GM12864 (cell line): ENCODE results near the gene FLT3LG.
A peak's percentile ranks its signal among the peaks of the same experiment; 100 is the strongest.

ENCODE experiments used
- DNase-seq: peaks from one replicate; pipeline ENCODE4 v3.0.0-alpha.2; 2011; ENCODE audit warnings: low read depth
- H3K4me3 ChIP-seq: 2 replicates; pipeline ENCODE4 v1.5.1; 2011; ENCODE audit warnings: mild to moderate bottlenecking, low read depth, low read length, control low read depth
- TF ChIP-seq, protein P1 (sequence below): IDR thresholded peaks from 2 replicates; pipeline ENCODE4 v1.5.1; 2011; ENCODE audit warnings: low read depth, mild to moderate bottlenecking, moderate library complexity, low read length, control low read depth, inconsistent platforms; ENCODE audit errors: missing control alignments

Gene FLT3LG

DNA sequence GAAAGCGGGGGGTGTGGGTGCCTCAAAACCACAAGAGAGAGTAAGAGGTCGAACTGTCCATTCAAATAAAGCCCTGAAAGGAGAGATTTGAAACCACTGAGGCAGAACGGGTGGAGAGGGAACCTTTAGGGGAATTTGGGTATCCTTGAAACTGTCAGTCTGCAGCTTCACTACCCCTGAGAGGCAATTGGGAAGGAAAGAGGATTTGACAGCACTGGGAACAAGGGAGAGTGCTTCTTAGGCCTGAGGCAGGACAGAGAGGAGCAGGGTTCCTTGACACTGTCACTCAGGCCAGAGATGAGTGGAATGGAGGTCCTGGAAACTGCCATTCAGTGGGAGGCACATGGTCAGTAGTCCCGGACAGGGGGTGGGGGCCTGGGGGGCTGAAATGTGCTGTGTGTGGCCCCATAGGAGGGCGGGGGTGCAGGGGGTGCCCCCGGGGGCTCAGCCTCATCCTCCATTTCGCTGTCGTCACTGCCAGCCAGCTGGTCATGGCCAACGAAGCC is 43.8 kb upstream of the FLT3LG start:
- DNase-seq = no peak
- TF ChIP-seq, protein P1, sequence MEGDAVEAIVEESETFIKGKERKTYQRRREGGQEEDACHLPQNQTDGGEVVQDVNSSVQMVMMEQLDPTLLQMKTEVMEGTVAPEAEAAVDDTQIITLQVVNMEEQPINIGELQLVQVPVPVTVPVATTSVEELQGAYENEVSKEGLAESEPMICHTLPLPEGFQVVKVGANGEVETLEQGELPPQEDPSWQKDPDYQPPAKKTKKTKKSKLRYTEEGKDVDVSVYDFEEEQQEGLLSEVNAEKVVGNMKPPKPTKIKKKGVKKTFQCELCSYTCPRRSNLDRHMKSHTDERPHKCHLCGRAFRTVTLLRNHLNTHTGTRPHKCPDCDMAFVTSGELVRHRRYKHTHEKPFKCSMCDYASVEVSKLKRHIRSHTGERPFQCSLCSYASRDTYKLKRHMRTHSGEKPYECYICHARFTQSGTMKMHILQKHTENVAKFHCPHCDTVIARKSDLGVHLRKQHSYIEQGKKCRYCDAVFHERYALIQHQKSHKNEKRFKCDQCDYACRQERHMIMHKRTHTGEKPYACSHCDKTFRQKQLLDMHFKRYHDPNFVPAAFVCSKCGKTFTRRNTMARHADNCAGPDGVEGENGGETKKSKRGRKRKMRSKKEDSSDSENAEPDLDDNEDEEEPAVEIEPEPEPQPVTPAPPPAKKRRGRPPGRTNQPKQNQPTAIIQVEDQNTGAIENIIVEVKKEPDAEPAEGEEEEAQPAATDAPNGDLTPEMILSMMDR = no peak
- H3K4me3 ChIP-seq = no peak overlapping the region

DNA sequence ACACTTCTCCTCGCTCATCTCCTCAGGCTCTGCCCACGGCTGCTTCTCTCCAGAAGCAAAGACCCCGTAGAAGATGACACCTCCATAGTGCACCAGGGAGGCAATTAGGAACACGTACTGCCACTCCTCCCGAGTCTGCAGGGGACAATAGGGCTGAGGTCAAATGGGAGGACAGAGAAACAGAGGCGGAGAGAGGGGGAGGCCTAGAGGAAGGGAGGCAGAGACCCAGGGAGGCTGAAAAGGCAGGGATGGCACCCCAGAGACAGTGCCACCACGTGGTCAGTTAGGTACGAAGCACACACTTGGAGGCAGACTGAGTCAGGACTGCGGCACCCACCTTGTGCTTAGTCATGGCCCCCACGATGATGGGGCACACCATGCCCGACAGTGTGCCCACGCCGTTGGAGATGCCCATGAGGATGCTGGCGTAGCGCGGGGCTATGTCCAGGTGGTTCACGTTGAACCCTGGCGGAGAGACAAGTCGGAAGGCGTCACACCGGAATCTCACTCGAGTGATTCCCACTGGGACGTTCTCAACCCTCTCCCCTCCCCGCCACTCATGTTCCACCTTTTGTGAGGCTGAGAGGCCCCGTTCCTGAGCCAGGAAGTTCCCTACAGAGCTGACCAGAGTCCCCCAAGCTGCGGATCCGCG is 43.2 kb upstream of the FLT3LG start:
- H3K4me3 ChIP-seq = no peak overlapping the region
- DNase-seq = no peak
- TF ChIP-seq, protein P1 = peak; percentile 49

DNA sequence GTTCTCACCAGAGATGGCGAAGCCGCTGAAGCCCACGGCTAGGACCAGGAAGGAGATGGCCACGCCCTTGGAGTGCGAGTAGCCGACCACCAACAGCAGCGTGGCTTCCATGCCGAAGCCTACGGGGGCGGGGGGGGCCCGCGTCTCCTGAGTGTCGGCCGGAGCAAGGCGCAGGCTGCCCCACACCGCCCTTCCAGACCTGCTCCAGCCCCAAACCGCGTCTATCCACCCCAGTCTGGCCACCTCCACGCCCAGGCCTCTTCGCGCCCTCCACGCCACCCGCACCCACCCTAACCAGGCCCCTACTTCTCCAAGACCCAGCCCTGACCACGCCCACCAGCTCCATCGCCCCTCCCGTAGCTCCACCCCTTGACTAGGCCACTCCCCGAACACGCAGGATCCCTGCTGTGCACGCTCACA is 42.7 kb upstream of the FLT3LG start:
- TF ChIP-seq, protein P1 = no peak
- no peak for DNase-seq
- no peak overlapping the region for H3K4me3 ChIP-seq

DNA sequence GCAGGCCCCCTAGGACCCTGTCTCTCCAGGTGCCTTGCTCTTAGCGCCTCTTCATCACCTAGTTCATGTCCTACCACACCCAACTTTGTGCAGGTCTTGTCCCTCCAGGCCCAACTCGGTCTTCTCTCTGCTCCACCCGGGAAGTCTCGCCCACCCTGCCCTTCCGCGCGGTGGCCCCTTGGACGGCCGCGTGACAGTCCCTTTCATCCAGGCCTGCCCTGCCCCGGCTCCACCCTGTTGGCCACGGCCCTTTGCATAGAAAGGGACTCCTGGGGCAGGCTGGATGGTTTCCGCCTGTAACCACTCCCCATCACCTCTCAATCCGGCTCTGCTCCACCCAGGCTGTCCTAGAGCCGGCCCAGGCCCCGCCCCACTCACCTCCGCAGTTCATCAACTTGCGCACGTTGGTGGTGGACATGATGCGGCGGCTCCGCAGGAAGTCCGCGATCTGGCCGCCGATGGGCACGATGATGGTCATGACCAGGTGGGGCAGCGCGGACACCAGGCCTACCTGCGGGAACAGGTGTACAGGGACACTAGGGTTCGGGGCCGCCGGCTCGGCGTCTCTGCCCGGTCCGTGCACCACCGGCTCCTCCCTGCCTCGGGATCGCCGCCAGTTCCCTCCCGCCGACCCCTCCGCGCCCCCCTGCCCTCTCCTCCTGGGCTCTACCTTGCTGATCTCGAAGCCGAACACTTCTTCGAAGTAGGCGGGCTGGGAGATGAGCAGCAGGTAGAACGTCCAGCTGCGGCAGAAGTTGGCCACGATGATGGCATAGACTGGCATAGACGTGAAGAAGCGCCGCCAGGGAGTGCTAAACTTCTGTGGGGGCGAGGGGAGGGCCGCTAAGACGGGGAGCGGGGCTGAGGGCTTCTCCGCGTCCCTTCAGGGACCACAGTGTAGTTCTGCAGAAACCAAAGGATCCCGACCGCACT is 41.6 kb upstream of the FLT3LG start:
- no peak overlapping the region for H3K4me3 ChIP-seq
- TF ChIP-seq, protein P1 = no peak
- no peak for DNase-seq

DNA sequence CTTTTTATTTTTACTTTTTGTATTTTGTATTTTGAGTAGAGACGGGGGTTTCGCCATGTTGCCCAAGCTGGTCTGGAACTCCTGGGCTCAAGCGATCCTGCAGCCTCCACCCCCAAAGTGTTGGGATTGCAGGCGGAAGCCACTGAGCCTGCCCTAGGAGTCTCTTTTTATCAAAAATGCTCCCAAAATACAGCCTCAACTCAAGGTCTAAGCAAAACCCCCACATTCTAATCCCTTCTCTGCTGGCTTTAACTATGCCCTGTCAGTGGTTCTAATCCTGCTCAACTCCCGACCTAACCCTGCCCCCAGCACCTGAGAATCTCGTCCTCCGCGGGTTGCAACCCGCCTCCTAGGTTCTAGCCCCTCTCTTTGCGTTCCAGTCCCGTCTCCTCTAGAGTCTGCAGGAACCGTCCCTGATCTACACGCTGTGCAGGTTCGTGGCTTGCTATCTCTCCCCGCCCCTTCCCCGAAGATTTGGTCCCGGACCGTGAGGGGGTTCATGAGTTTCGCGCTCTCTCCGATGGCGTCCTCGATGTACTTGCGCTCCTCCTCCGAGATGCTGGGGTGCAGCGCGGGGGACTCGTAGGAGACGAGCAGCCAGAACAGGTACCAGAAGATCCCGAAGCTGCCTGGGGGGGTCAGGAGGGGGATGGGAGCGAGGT is 40.6 kb upstream of the FLT3LG start:
- DNase-seq = no peak
- H3K4me3 ChIP-seq = no peak overlapping the region
- TF ChIP-seq, protein P1 = no peak

DNA sequence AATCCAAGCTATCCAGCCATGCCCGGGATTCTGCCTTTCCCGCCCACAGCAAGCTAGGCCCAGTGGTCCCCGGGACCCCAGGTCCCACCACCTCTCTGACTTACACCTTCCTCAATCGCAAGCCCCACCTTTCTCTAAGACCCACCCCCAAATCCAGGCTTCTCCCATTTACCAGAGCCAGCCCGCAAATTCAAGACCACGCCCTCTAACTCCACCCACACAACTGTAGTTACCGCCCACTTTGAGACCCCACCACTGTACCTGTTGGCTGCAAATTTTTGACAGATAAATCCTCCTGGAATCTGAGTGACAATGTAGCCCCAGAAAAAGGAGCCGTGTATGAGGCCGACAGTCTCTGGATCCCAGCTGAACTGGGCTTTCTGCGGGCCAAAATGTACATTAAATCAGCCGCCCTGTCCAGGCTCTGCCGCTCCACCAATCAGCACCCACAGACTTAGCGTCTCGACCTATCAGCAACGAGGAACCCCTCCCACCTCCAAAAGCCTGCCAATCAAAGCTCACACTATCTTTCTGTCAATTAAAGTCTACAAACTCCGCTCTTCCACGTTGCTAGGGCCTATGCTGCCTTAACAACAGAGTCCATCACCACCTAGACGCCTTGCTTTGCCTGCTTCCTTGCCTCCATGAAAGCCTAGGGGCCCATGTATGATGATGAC is 39.0 kb upstream of the FLT3LG start:
- no peak overlapping the region for H3K4me3 ChIP-seq
- TF ChIP-seq, protein P1 = no peak
- no peak for DNase-seq
